ENCODE data around the gene HCN3.
A peak's percentile ranks its signal among the peaks of the same experiment; 100 is the strongest.

Gene HCN3

DNA sequence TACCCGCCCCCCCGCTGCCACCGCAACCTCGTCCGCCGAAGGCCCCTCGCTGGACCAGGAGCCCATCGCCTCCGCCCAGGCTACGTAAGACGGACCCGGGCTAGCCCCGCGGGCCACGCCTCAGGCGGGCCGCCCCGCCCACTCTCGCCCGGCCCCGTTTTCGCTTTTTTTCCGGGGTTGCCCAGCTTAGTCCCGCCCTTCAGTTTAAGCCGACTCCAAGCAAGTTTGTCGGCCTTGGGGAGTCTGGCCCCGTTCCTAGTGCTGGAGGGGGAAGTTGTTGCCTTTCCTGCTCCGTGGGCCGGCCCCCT is 46.4 kb downstream of the HCN3 start:
- TF ChIP-seq, protein P1, sequence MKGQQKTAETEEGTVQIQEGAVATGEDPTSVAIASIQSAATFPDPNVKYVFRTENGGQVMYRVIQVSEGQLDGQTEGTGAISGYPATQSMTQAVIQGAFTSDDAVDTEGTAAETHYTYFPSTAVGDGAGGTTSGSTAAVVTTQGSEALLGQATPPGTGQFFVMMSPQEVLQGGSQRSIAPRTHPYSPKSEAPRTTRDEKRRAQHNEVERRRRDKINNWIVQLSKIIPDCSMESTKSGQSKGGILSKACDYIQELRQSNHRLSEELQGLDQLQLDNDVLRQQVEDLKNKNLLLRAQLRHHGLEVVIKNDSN (IDR thresholded peaks at IDR 0.05), result 0 out of 2 replicates have a peak, but pooled peaks have one; percentile 7
- TF ChIP-seq TCF12 (IDR thresholded peaks at IDR 0.05; ENCODE audit: low read depth) (no peak), EGR1 (IDR thresholded peaks at IDR 0.05) (peak; percentile 19; the same call in 1 of the 2 replicates), ZBTB7A (IDR thresholded peaks at IDR 0.05; ENCODE audit: low read depth) (peak; percentile 61)
- TF ChIP-seq, protein P2, sequence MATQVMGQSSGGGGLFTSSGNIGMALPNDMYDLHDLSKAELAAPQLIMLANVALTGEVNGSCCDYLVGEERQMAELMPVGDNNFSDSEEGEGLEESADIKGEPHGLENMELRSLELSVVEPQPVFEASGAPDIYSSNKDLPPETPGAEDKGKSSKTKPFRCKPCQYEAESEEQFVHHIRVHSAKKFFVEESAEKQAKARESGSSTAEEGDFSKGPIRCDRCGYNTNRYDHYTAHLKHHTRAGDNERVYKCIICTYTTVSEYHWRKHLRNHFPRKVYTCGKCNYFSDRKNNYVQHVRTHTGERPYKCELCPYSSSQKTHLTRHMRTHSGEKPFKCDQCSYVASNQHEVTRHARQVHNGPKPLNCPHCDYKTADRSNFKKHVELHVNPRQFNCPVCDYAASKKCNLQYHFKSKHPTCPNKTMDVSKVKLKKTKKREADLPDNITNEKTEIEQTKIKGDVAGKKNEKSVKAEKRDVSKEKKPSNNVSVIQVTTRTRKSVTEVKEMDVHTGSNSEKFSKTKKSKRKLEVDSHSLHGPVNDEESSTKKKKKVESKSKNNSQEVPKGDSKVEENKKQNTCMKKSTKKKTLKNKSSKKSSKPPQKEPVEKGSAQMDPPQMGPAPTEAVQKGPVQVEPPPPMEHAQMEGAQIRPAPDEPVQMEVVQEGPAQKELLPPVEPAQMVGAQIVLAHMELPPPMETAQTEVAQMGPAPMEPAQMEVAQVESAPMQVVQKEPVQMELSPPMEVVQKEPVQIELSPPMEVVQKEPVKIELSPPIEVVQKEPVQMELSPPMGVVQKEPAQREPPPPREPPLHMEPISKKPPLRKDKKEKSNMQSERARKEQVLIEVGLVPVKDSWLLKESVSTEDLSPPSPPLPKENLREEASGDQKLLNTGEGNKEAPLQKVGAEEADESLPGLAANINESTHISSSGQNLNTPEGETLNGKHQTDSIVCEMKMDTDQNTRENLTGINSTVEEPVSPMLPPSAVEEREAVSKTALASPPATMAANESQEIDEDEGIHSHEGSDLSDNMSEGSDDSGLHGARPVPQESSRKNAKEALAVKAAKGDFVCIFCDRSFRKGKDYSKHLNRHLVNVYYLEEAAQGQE (IDR thresholded peaks at IDR 0.05; ENCODE audit: low read depth), result no peak

DNA sequence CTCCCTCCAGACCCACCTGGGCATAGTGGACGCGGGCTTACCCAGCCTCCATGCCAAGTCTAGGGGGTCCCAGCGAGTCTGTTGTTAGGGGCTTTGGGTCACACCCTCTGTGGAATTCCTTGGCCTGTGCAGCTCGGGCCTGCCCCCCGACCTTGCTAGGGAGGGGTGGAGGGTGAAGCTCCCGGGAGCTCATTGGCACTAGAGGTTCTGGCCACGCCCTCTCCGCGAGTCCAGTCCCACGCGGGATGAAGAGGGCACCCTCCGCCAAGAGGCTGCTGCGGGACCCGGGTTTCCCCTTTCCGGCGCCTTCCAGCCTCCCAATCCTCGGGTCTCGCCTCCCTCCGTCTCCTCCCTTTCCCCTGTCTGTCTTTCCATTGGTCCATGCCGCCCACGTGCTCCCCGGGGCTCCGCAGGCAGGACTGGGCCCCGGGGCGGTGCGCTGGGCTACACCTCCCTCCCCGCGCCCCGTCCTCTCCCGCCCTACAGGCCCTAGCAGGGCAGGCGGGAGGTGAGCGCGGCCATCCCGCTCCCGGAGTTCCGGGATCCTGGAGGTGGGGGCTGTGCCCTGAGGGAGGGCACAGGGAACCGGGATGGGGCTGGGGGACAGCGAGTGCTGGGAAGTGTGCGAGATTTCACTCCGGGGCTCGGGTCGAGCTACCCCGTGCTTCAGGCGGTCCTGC is 46.9 kb downstream of the HCN3 start:
- TF ChIP-seq EGR1 (IDR thresholded peaks at IDR 0.05), result 0 out of 2 replicates have a peak, but pooled peaks have one; percentile 51
- TF ChIP-seq TEAD4 (IDR thresholded peaks at IDR 0.05), result peak; percentile 45; the same call in 1 of the 2 replicates
- TF ChIP-seq, protein P3, sequence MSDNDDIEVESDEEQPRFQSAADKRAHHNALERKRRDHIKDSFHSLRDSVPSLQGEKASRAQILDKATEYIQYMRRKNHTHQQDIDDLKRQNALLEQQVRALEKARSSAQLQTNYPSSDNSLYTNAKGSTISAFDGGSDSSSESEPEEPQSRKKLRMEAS (IDR thresholded peaks at IDR 0.05), result peak; percentile 77
- TF ChIP-seq YY1 (IDR thresholded peaks at IDR 0.05; ENCODE audit: low read depth), result no peak; the same call in 1 of the 2 replicates
- TF ChIP-seq CREB1 (IDR thresholded peaks at IDR 0.05; ENCODE audit: low read depth), result no peak
- no peak for TF ChIP-seq FOXM1 (IDR thresholded peaks at IDR 0.05; ENCODE audit: borderline replicate concordance, low read depth)
- TF ChIP-seq NFIC (IDR thresholded peaks at IDR 0.05), result peak; percentile 28; the same call in 1 of the 2 replicates
- TF ChIP-seq, protein P1 (IDR thresholded peaks at IDR 0.05), result peak; percentile 99
- TF ChIP-seq TCF12 (IDR thresholded peaks at IDR 0.05; ENCODE audit: low read depth), result 0 out of 2 replicates have a peak, but pooled peaks have one; percentile 15
- peak; percentile 58; the same call in 1 of the 2 replicates for TF ChIP-seq TAF1 (IDR thresholded peaks at IDR 0.05; ENCODE audit: low read depth)
- peak; percentile 24; the same call in 1 of the 2 replicates for TF ChIP-seq EP300 (IDR thresholded peaks at IDR 0.05; ENCODE audit: borderline replicate concordance)

DNA sequence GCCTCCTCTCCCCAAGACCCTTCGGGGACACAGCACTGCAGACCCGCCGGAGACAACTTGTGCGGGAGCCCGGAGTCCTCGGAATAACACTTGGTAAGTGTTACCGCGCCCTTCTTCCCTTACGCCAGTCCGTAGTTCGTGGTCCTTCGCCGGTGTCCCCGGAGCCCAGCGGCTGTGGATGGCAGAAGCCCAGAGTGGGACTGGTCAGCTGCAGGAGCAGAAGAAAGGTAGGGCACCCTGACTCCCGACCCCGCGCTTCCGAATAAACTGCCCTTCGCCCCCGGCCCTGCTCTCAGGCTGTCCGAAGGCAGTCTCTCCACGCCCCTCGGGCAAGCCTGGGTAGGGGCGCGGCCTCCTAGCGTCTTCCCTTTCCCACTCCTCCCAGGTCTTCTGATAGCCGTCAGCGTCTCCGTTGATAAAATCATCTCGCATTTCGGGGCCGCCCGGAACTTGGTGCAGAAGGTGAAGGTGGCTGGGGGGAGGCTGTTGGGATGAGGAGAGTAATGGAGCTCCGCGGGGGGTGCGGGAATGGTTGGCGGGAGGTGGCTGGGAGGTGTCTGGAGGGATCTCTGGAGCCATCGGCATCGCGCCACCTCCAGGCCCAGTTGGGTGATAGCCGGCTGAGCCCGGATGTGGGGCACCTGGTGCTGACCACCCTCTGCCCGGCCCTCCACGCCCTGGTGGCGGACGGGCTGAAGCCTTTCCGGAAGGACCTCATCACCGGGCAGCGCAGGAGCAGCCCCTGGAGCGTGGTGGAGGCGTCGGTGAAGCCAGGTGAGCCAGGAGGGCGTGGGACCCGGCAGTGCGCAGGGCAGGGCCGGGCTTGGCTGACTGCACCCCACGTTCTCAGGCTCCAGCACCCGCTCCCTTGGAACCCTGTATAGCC is 47.7 kb downstream of the HCN3 start:
- TF ChIP-seq CREB1 (IDR thresholded peaks at IDR 0.05; ENCODE audit: low read depth), result no peak
- 0 out of 2 replicates have a peak, but pooled peaks have one; percentile 34 for TF ChIP-seq YY1 (IDR thresholded peaks at IDR 0.05; ENCODE audit: low read depth)
- no peak for TF ChIP-seq TEAD4 (IDR thresholded peaks at IDR 0.05)
- TF ChIP-seq FOXM1 (IDR thresholded peaks at IDR 0.05; ENCODE audit: borderline replicate concordance, low read depth), result no peak
- TF ChIP-seq, protein P2 (IDR thresholded peaks at IDR 0.05; ENCODE audit: low read depth), result no peak
- TF ChIP-seq CEBPB (IDR thresholded peaks at IDR 0.05), result no peak
- 0 out of 2 replicates have a peak, but pooled peaks have one; percentile 27 for TF ChIP-seq TCF12 (IDR thresholded peaks at IDR 0.05; ENCODE audit: low read depth)
- TF ChIP-seq TAF1 (IDR thresholded peaks at IDR 0.05; ENCODE audit: low read depth), result 0 out of 2 replicates have a peak, but pooled peaks have one; percentile 18
- peak; percentile 46; the same call in 1 of the 2 replicates for TF ChIP-seq ZBTB7A (IDR thresholded peaks at IDR 0.05; ENCODE audit: low read depth)
- TF ChIP-seq, protein P3 (IDR thresholded peaks at IDR 0.05), result peak; percentile 45; the same call in 1 of the 2 replicates
- peak; percentile 35; the same call in 1 of the 2 replicates for TF ChIP-seq RAD21 (IDR thresholded peaks at IDR 0.05; ENCODE audit: low read depth)

DNA sequence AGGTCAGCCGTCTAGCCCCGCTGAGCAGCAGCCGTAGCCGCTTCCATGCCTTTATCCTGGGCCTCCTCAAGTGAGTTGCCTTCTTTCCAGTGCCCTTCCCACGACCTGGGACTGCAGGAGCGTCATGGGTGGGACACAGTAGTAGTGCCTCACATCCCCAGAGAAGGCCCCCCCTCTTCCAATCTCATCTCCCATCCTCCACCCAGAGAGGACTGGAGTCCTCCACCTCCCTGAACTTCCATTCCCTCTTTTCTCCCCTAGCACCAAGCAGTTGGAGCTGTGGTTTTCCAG is 48.3 kb downstream of the HCN3 start:
- TF ChIP-seq ZBTB7A (IDR thresholded peaks at IDR 0.05; ENCODE audit: low read depth) (no peak), TCF12 (IDR thresholded peaks at IDR 0.05; ENCODE audit: low read depth) (no peak), YY1 (IDR thresholded peaks at IDR 0.05; ENCODE audit: low read depth) (no peak), CREB1 (IDR thresholded peaks at IDR 0.05; ENCODE audit: low read depth) (no peak), EP300 (IDR thresholded peaks at IDR 0.05; ENCODE audit: borderline replicate concordance) (no peak), EGR1 (IDR thresholded peaks at IDR 0.05) (no peak), CEBPB (IDR thresholded peaks at IDR 0.05) (no peak), TAF1 (IDR thresholded peaks at IDR 0.05; ENCODE audit: low read depth) (no peak), NFIC (IDR thresholded peaks at IDR 0.05) (no peak), TEAD4 (IDR thresholded peaks at IDR 0.05) (no peak), FOXM1 (IDR thresholded peaks at IDR 0.05; ENCODE audit: borderline replicate concordance, low read depth) (no peak), RAD21 (IDR thresholded peaks at IDR 0.05; ENCODE audit: low read depth) (no peak)
- TF ChIP-seq, protein P2 (IDR thresholded peaks at IDR 0.05; ENCODE audit: low read depth), result no peak
- TF ChIP-seq, protein P1 (IDR thresholded peaks at IDR 0.05), result no peak
- TF ChIP-seq, protein P3 (IDR thresholded peaks at IDR 0.05), result no peak

Data from Ishikawa (cell line).